AG20443 (cell line): ENCODE measurements around the gene CERS4.
"Not testable (repeated sequence)": the region's sequence is repeated elsewhere in the genome, so short reads cannot be mapped to it uniquely, and the experiment has no call there.

Experiments
- DNase-seq: peaks from one replicate; pipeline ENCODE4 v3.0.0; 2012; ENCODE audit warnings: low spot score, mixed read lengths

CERS4 gene

DNA sequence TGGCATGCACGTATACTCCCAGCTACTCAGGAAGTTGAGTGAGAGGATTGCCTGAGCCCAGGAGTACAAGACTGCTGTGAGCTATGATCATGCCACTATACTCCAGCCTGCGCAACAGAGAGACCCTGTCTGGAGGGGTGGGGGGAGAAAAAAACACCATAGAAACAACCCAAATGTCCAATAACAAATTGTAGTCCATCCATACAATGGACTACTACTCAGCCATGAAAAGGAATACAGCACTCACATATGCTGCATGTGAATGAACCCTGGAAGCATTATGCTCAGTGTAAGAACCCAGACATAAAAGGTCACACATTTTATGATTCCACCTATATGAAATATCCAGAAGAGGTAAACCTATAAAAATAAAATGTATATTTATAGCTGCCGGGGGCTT lies 56.7 kb downstream of the CERS4 start:
- no peak for DNase-seq

- no peak for DNase-seq
Observed at GRCh38 chr19:8269724-8270123, 60.6 kb downstream of the CERS4 start.

DNA sequence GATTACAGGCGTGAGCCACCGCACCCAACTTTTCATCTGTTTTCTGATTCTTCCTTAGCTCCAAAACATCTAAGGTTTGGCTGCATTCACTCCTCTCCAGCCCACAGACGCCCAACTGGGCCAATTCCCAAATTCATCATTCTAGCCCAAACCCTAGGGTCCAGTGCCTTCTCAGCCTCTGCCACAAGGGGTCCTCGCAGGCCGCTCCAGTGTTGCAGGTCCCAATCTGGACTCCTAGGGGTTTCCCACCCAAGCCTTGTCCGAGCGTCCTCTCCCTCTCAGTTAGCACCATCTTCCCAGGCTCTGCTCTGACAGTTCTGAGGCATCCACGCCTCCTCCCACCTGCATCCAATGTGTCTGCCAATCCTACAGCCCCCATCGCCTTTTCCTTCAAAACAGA lies 67.3 kb downstream of the CERS4 start:
- not testable (repeated sequence) for DNase-seq

- DNase-seq: not testable (repeated sequence)
Observed at GRCh38 chr19:8291337-8291736, 82.2 kb downstream of the CERS4 start.

DNA sequence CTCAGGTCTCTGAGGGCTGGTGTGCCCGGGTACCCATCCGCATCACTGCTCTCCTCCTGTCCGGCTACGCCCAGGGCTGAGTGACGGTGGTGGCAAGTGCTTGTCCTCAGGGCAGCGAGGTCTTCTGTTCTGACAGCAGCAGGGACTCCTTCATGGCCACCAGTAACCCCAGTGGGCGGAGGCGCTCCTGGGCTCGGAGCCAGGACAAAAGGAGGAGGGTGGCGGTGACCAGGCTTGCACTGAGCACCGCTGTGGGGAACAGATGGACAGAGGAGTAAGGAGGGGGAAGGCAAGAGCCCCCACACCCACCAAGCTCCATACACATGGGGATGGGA lies 93.2 kb downstream of the CERS4 start:
- DNase-seq: no peak

DNA sequence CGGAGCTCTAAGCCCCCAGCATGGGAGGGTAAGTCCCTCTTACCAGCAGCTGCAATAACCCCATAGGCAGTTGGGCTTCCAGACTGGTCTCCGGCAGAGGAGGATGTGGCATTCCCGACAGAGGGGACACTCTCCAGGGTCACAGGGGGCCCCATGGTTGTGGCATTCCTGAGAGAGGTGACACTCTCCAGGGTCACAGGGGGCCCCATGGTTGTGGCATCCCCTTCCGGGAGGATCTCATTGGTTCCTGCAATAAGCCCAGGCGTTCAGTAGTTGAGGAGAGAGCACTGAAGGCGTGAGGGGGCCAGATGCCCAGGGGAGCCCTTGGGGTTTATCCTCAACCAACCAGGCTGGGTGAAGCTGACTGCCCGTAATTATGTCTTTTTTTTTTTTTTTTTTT lies 93.6 kb downstream of the CERS4 start:
- no peak for DNase-seq

GRCh38 chr19:8304841-8305621 lies 95.9 kb downstream of the CERS4 start:
- DNase-seq: no peak

GRCh38 chr19:8305798-8306197 lies 96.6 kb downstream of the CERS4 start:
- DNase-seq: no peak

DNA sequence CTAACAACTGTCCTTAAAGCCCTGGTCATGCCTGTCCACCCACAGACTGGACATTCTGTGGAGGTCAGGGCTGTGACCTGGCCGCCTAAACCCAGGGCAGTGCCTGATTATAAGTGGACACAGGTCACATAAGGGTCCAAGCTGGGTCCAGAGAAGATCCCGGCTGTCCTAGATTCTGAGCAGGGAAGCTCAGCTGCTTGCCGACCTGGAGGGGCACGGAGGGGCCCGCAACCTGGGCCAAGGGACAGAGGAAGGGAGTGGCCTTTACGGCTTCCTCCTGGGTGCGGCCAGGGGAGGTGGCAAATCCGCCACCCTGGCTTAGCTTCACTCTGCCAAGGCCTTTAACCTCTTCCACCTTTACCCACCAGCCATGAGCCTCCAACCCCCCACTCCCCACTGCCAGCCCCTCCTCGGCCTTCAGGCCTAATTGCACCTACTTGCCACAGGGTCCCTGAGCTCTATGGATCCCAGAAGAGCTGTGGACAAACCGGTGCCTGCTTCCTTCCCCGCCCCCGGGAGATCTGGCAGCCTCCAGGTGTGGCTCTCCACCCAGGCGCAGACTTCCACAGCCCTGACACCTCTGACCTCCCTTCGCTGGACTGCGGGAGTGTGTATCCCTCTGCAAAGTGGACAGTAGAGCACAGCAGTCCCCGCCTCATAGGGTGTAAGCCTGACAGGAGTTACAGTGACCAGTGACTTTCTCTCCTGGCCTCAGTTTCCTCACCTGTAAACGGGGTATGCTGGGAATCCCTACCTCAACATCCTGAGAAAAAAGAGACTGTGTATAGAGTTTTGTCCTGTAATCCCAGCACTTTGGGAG lies 97.3 kb downstream of the CERS4 start:
- no peak for DNase-seq

GRCh38 chr19:8307400-8307964 lies 98.3 kb downstream of the CERS4 start:
- DNase-seq: no peak

DNA sequence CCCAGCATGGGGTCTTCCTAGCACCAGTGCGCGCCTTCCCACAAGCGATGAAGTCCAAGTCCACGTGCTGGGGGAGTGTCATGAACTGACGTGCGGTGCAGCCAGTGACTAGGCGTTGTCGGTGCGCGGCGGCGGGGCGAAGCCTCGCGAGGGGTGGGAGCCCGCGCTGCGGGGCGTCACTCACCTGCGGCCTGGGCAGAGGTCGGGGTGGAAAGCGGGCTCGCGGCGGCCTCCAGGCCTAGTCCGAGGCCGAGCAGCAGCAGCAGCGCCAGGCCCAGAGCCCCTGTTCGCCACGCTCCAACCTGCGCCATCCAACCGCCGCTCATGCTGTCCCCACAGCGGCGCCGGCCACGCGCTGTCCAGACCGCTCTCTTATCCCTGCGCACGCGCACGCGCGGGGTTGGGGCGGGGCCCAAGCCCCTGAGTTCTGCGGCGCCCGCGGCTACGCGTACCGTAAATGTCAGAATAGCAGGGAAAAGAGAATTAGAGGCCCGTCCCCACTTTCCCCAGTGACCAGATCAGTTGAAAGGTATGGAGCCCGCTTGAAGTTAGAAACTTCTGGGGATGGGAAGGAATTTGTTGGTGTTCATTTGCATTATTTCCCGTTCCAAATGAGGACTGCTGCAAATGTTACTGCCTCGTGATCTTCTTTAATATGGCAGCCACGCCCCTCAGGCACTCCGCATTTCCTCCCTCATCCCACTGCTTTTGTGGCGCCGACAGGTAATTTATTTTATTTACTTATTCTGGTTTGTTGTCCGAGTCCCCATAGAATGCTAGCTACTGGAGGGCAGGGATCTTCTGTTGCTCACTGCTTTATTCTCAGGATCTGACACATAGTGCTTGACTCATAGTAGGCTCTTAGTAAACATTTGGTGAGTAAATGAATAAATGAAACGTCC lies 99.0 kb downstream of the CERS4 start, which contains the start of gene CD320:
TSS of gene CD320 (minus strand) at position 394 of the 902 bp plus-strand sequence. CDS start at position 326, 68 bp downstream.
- DNase-seq: peak; percentile 98

DNA sequence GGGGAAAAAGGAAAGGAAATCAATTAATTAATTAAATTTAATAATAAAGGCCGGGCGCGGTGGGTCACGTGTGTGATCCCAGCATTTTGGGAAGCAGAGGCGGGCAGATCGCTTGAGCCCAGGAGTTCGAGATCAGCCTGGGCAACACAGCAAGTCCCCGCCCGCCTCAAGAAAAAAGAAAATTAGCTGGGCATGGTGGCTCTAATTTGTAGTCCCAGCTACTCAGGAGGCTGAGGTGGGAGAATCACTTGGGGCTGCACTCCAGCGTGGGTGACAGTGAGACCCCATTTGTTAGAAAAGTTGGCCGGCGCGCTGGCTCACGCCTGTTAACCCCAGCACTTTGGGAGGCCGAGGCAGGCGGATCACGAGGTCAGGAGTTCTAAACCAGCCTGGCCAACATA lies 99.7 kb downstream of the CERS4 start:
- DNase-seq: no peak

- DNase-seq: no peak
Observed at GRCh38 chr19:8310342-8311055, 101.3 kb downstream of the CERS4 start.

DNA sequence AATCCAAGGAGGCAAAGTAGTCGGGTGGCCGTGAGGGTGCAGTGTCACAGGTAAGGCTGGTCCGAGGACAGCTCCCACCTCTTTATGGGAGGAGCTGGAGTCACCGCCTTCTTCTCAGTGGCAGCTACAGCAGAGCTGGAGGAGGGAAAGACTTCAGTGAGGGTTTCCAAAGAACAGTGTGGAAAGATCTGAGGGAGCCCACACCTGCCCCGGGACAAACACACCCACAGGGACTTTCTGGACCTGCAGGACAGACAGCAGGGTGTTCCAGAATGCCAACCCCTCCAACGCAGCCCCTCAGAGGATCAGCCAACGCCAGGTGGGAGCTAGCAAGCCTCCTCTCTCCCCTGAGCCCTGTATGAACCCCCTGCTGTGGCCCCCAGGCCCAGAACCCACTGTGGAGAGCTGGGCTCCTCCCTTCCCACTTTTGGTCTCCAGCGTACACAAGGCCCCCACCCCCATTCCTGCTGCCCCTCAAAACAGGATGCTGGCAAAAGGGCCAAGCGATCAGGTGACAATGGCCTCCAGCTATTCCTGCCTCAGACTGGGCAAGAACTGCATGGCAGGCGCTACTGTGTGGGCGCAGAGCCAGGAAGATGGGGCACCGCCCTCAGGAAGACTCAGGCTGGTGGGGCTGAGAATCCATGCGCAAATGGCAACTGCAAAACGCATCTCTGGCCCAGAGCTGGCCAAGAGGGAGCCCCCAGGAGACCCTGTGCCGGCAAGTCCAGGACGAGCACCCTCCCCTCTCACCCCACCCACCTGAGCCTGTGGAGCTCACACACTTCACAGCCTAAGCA lies 102.5 kb downstream of the CERS4 start:
- DNase-seq: no peak
